Epidermal melanocyte (primary cell): ENCODE results near the gene C16orf95.

Experiments used
- DNase-seq: peaks from one replicate; pipeline ENCODE4 v3.0.0; 2011; ENCODE audit warnings: low spot score; ENCODE audit not compliant: insufficient read length

C16orf95 gene

GRCh38 chr16:87317750-87318644 is 805 bp upstream of the C16orf95 start:
- peak; percentile 55 for DNase-seq

GRCh38 chr16:87316450-87316922 is 706 bp downstream of the C16orf95 start:
- DNase-seq, result no peak

DNA sequence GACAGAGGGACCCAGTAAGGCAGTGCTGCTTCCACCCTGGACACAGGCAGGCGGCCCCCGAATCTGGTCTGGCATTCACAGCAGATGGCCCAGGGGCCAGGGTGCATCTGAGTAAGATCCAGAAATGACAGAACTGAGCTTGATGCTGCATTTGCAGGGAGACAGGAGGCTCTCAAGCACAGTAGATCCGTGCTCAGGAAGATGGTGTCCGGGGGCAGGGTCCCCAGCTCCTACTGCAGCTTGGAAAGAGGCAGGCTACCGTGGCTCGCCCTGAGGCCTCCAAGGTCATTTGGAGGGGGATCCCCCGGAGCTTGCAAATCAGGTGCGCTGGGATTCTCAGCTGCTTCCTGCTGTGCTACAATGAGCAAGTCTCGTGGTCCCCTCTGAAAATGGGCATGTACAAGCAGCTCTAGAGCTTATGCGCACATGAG is 2.2 kb downstream of the C16orf95 start:
- no peak for DNase-seq

DNA sequence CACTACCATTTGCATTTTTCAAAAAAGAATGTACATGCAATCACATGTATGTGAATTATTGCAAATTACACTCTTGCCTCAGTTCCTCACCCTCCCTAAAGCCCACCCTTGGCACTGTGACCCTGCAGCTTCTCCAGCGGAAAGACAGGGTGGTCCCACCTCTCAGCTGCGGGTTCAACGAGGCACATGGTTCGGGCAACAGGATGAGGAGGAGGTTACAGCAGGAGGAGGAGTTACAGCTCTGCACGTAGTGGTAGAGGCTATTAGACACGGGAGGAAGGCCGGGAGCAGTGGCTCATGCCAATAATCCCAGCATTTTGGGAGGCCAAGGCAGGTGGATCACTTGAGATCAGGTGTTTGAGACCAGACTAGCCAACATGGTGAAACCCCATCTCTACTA is 5.2 kb downstream of the C16orf95 start:
- DNase-seq, result no peak

GRCh38 chr16:87311387-87311786 is 5.8 kb downstream of the C16orf95 start:
- no peak for DNase-seq

DNA sequence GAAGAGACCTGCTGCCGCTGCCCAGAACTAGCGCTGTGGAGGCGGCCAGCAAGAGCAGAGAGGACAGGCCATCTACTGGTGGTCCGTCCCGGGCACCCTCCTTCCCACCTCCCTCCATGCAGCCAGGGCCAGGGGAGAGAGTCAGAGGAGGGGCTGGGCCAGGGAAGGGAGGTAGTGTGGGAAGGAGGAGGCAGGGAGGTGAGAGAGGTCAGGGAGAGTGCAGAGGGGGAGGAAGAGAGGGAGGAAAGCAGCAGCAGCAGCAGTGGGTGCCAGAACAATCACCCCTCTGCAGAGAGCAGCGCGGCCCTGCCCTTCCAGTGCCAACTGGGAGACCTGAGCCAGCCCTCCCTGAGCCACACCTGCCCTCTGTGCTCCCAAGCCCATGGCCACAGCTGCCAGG is 6.6 kb downstream of the C16orf95 start:
- no peak for DNase-seq

DNA sequence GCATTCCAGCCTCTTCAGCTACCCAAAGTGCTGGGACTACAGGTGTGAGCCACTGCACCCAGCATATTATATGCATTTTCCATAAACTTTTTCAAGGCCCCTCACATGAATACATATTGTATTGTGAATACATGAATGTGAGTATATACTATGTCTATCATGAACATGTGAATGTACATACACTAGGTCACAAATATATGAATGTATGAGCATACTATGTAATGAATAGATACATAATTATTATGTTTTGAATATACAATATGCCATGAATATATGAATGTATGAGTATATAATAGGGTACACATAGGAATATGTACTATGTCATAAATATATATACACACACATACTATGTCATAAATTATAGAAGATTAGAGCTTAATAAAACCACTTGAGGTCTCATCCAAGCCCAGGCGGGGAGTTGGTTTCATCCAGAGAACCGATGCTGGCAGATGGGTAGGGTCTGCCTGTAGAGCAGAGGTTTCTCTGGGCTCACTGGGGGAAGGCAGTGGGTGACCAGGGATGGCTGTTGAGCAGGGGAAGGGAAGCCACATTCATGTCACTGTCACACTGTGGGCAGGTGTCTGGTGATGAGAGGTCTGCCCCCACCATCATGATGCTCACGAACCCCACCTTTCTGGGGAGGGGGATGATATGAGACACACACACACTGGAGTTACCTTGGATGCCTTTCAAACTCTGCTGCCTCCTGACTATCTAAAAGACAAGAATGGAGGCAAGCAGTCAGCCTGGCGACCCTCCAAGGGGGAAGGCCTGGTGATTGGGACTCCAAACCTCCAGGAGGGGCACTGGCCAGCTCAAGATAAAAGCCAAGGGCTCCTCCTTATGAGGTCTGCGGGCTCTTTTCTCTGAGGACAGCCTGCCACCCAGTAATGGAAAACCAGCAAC is 7.3 kb downstream of the C16orf95 start:
- no peak for DNase-seq

DNA sequence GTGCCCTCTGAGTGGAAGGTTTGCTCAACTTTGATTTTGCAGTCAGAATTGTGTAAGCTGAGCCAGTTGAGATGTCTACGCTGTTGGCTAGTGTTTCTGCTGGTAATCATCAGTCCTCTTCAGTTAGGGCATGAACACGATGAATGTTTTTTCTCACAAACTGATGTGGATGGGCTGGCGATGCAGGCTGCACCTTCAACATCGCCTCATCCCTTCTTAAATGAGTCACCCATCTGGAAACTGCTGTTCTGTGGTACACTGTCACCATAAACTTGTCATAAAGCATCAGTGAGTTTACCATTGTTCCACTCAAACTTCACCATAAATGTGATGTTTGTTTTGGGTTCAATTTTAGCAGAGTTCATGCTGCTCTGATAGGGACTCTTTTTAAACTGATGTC is 8.4 kb downstream of the C16orf95 start:
- DNase-seq, result no peak

DNA sequence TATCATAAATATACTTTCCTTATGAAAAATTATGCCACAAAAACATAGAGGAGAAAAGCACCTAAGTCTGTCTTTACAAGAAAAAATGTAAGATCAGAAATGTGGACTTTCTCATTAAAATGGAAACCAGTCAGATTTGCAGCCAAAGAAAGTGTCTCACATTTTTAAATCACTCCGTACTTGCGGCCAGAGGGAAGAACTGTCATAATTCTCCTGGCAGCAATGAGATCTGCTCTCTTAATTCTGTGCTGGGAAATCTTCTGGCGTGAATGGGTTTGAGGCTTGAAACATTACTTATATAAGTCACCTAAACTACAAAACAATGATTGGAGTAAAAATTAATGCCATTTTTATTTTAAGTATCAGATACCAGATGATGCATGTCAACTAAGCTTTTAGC is 10.7 kb downstream of the C16orf95 start:
- DNase-seq, result no peak

- DNase-seq, result peak; percentile 40
Observed at GRCh38 chr16:87305505-87306391, 11.4 kb downstream of the C16orf95 start.

- DNase-seq, result no peak
Observed at GRCh38 chr16:87304951-87305350, 12.2 kb downstream of the C16orf95 start.

GRCh38 chr16:87303962-87304521 is 13.2 kb downstream of the C16orf95 start:
- DNase-seq, result no peak

GRCh38 chr16:87303431-87303930 is 13.7 kb downstream of the C16orf95 start:
- DNase-seq, result no peak

DNA sequence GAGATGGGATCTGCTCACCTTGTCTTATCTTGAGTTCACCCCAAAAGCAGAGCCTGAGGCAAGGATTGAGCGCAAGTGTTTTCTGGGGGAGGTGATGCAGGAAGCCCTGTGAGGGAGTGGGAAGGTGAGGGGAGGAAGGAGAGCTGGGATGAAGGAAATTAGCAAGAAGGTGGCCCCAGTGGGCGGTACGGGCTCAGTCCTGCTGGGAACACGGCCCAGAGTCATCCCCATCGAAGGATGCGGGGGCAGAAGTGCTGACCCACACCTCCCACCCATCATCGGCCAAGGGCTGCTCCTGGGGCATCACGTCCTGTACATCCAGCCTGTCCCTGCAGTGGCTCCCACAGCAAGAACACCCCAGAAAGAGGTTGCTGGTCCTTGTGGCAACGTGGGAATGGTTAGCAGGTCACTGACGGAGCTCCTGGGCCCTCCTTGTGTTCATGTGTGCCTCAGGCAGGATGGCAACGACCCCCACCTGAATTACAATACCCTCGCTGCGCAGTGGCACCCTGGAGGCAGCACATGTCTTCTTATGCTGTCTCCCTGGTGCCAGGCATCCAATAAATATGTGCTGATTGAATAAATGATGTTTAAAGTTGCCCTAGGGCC is 18.2 kb downstream of the C16orf95 start:
- no peak for DNase-seq

GRCh38 chr16:87297918-87298631 is 19.1 kb downstream of the C16orf95 start:
- DNase-seq, result no peak

DNA sequence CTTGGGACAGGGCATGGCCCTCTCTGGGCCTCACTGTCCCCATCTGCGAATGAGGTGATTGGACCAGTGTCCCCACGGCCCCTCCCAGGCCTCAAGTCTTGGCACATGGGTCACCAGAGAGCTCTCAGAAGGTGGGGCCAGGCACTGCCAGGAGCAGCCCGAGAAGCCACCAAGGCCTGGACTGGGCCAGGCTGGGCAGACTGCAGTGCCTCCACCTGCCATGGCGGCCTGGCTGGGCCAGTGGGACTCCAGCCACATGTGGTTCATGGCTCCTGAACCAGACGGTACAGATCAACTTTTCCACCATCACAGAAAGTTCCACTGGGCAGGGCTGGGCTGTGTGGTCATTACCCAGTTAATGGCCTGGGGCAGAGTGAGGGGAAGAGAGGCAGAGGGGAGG is 19.8 kb downstream of the C16orf95 start:
- no peak for DNase-seq

DNA sequence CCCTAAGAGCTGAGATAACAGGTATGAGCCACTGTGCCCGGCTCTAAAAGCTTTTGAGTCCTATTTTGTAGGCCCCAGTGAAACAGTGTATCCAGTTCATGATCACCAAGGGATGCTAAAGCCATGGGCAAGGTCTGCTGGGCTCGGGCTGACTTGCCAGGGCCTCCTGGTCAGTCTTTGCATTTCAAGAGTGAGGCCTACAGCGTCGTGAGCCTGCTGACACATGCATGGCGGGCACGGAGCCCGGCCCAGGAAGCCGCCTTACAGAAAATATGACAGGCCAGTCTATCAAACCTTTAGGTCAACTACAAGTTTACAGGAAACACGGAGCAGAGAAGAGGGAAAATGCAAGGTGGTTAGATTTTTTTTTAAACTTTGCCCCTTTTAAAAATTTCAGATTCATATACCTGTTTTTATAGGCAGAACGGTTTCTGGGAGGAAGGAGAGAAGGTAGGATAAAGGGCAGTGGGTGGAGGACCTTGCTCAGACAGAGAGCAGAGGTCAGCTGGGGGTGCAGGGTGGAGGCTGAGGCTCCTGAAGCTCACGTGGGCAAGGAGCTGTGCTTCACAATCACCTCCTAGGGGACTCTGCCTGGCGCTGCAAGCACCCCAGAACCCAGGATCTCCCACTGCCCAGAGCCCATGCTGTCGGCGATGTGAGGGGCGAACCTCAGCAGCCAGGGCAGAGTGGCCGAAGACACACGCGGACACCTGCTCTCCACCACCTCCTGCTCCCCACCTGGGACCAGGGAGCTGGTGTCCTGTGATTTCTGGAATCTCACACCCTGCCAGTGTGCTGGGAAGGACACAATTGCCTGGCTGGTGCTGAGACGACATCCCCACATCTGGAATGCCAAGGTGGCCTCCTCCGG is 21.3 kb downstream of the C16orf95 start:
- no peak for DNase-seq

GRCh38 chr16:87295259-87295658 is 21.9 kb downstream of the C16orf95 start:
- DNase-seq, result no peak

GRCh38 chr16:87293990-87294389 is 23.2 kb downstream of the C16orf95 start:
- no peak for DNase-seq
